ENCODE measurements around the gene SDK1.

GRCh38 chr7:3908153-3908552, 607.1 kb downstream of the SDK1 start:
- TF ChIP-seq, protein P1, sequence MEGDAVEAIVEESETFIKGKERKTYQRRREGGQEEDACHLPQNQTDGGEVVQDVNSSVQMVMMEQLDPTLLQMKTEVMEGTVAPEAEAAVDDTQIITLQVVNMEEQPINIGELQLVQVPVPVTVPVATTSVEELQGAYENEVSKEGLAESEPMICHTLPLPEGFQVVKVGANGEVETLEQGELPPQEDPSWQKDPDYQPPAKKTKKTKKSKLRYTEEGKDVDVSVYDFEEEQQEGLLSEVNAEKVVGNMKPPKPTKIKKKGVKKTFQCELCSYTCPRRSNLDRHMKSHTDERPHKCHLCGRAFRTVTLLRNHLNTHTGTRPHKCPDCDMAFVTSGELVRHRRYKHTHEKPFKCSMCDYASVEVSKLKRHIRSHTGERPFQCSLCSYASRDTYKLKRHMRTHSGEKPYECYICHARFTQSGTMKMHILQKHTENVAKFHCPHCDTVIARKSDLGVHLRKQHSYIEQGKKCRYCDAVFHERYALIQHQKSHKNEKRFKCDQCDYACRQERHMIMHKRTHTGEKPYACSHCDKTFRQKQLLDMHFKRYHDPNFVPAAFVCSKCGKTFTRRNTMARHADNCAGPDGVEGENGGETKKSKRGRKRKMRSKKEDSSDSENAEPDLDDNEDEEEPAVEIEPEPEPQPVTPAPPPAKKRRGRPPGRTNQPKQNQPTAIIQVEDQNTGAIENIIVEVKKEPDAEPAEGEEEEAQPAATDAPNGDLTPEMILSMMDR (IDR thresholded peaks at IDR 0.05; ENCODE audit: control extremely low read depth in 1 of 3, insufficient read depth in 1 of 3, low read depth in 1 of 3, low read length in 3 of 3) = no peak
- TF ChIP-seq CBX5 (IDR thresholded peaks at IDR 0.05; ENCODE audit: low read depth, low read length) (no peak), E2F6 (IDR thresholded peaks at IDR 0.05) (no peak), EZH2 (IDR thresholded peaks at IDR 0.05; ENCODE audit: low read depth, low read length, severe bottlenecking) (no peak), CHD2 (IDR thresholded peaks at IDR 0.05; ENCODE audit: low read length) (no peak), EGR1 (IDR thresholded peaks at IDR 0.05; ENCODE audit: borderline replicate concordance, low read depth, low read length) (no peak), GABPA (IDR thresholded peaks at IDR 0.05; ENCODE audit: borderline replicate concordance, insufficient read depth, low read length) (no peak), BACH1 (IDR thresholded peaks at IDR 0.05; ENCODE audit: low read length) (no peak), CEBPB (IDR thresholded peaks at IDR 0.05; ENCODE audit: low read depth, low read length) (no peak), RAD21 (IDR thresholded peaks at IDR 0.05 in 1 of 2, conservative IDR thresholded peaks at IDR 0.05 in 1 of 2; ENCODE audit: low read depth in 2 of 2, low read length in 2 of 2) (no peak), JUN (IDR thresholded peaks at IDR 0.05; ENCODE audit: low read depth, low read length) (no peak), TBP (IDR thresholded peaks at IDR 0.05; ENCODE audit: low read depth, low read length) (no peak), MAFK (IDR thresholded peaks at IDR 0.05; ENCODE audit: low read depth, low read length) (no peak)
